Activated naive CD4-positive, alpha-beta T cell treated with anti-CD3 and anti-CD28 coated beads, Interleukin-2, amount 50 U/mL, for 72 hours (primary cell): ENCODE results near the gene STAT5A. TPM values are rescaled to one million over a fixed set of nuclear protein-coding genes. Genes with fewer than 3 reads are reported as not detected.
"Not testable (repeated sequence)": the region's sequence is repeated elsewhere in the genome, so short reads cannot be mapped to it uniquely, and the experiment has no call there.

Experiments used
- ATAC-seq, 2 donors: fragments of 150-1000 bp; cut with Tn5 transposase; 2 replicates each; pipeline ENCODE4 v1.10.0; 2021; ENCODE audit warnings: mild to moderate bottlenecking in 2 of 2, moderate library complexity in 2 of 2
- DNase-seq, 2 donors: peaks; one replicate each; pipeline ENCODE4 v3.0.0; 2021 to 2022; ENCODE audit warnings: low spot score in 2 of 2
- H3K27ac Mint-ChIP-seq, 2 donors: one replicate each; pipeline ENCODE4 v1.8.0; 2022; ENCODE audit warnings: mild to moderate bottlenecking in 2 of 2, mixed read lengths in 2 of 2
- H3K36me3 Mint-ChIP-seq, 2 donors: one replicate each; pipeline ENCODE4 v1.8.0; 2022; ENCODE audit warnings: mixed read lengths in 2 of 2
- H3K9me3 Mint-ChIP-seq, 2 donors: one replicate each; pipeline ENCODE4 v1.8.0; 2022; ENCODE audit warnings: mixed read lengths in 2 of 2
- total RNA-seq, 2 donors: library from RNA; stranded (reverse); gene quantifications; one replicate each; pipeline ENCODE4 v1.2.3, GENCODE V29; 2022

STAT5A gene
- total RNA-seq: 100 to 1,000 TPM; 171 to 177 TPM

- peak within 1 kb of the TSS; percentile 92 to 98 for H3K27ac Mint-ChIP-seq
- H3K36me3 Mint-ChIP-seq: peaks cover 27 to 53% of the 10 kb centered on the region in 2 donors
- DNase-seq (peak; percentile 72 to 89), ATAC-seq (peak; percentile 74 to 77)
- no peaks in the 10 kb centered on the region for H3K9me3 Mint-ChIP-seq
Observed at GRCh38 chr17:42287977-42288802, at the start of gene STAT5A. TSS of gene STAT5A (plus strand) at chr17:42288498. CDS start at chr17:42289412, 914 bp downstream.

- not testable (repeated sequence) for H3K9me3 Mint-ChIP-seq, H3K27ac Mint-ChIP-seq, ATAC-seq, DNase-seq
- H3K36me3 Mint-ChIP-seq: peaks cover 0 to 13% of the 10 kb centered on the region in 2 donors
Observed at GRCh38 chr17:42239576-42239975, 48.7 kb upstream of the STAT5A start.

- H3K36me3 Mint-ChIP-seq: peaks cover 0 to 13% of the 10 kb centered on the region in 2 donors
- H3K27ac Mint-ChIP-seq: peak overlapping the region in 1 of 2 donors; percentile 31
- DNase-seq (no peak), ATAC-seq (no peak)
- H3K9me3 Mint-ChIP-seq: no peaks in the 10 kb centered on the region
Observed at GRCh38 chr17:42240201-42240600, 48.1 kb upstream of the STAT5A start.

- ATAC-seq, H3K27ac Mint-ChIP-seq, DNase-seq, H3K9me3 Mint-ChIP-seq: not testable (repeated sequence)
- H3K36me3 Mint-ChIP-seq: peaks cover 0 to 13% of the 10 kb centered on the region in 2 donors
Observed at GRCh38 chr17:42240863-42241262, 47.4 kb upstream of the STAT5A start.

- peaks cover 0 to 18% of the 10 kb centered on the region in 2 donors for H3K36me3 Mint-ChIP-seq
- ATAC-seq (no peak), DNase-seq (no peak)
- H3K9me3 Mint-ChIP-seq: no peaks in the 10 kb centered on the region
- H3K27ac Mint-ChIP-seq: no peak overlapping the region
Observed at GRCh38 chr17:42241871-42242270, 46.4 kb upstream of the STAT5A start.

GRCh38 chr17:42243493-42243982, 44.8 kb upstream of the STAT5A start:
- H3K9me3 Mint-ChIP-seq: no peaks in the 10 kb centered on the region
- H3K36me3 Mint-ChIP-seq: peaks cover 1 to 30% of the 10 kb centered on the region in 2 donors
- no peak for ATAC-seq
- DNase-seq: no peak
- H3K27ac Mint-ChIP-seq: no peak overlapping the region

- peaks cover 6 to 35% of the 10 kb centered on the region in 2 donors for H3K36me3 Mint-ChIP-seq
Observed at GRCh38 chr17:42244116-42244515, 44.2 kb upstream of the STAT5A start.

GRCh38 chr17:42245183-42245582, 43.1 kb upstream of the STAT5A start:
- ATAC-seq, DNase-seq, H3K9me3 Mint-ChIP-seq, H3K27ac Mint-ChIP-seq: not testable (repeated sequence)
- peaks cover 6 to 34% of the 10 kb centered on the region in 2 donors for H3K36me3 Mint-ChIP-seq

More at GRCh38 chr17:42244116-42244515, 44.2 kb upstream of the STAT5A start:
- H3K27ac Mint-ChIP-seq: peak overlapping the region in 1 of 2 donors; percentile 7
- not testable (repeated sequence) for DNase-seq, H3K9me3 Mint-ChIP-seq, ATAC-seq

GRCh38 chr17:42246515-42246914, 41.8 kb upstream of the STAT5A start:
- Mint-ChIP-seq H3K27ac (peak overlapping the region; percentile 100), H3K36me3 (peaks cover 6 to 27% of the 10 kb centered on the region in 2 donors), H3K9me3 (no peaks in the 10 kb centered on the region)
- no peak for DNase-seq
- peak in 1 of 2 donors; percentile 24 for ATAC-seq

GRCh38 chr17:42247734-42248133, 40.6 kb upstream of the STAT5A start:
- H3K9me3 Mint-ChIP-seq: no peaks in the 10 kb centered on the region
- peak overlapping the region; percentile 100 for H3K27ac Mint-ChIP-seq
- peaks cover 6 to 27% of the 10 kb centered on the region in 2 donors for H3K36me3 Mint-ChIP-seq
- DNase-seq: no peak
- ATAC-seq: no peak

GRCh38 chr17:42248351-42249179, 39.7 kb upstream of the STAT5A start:
- peak overlapping the region; percentile 100 for H3K27ac Mint-ChIP-seq
- DNase-seq: peak; percentile 72 to 81
- ATAC-seq: peak; percentile 69 to 86
- peaks cover 6 to 26% of the 10 kb centered on the region in 2 donors for H3K36me3 Mint-ChIP-seq
- no peaks in the 10 kb centered on the region for H3K9me3 Mint-ChIP-seq

GRCh38 chr17:42249681-42250446, 38.4 kb upstream of the STAT5A start:
- peak in 1 of 2 donors; percentile 54 for DNase-seq
- no peaks in the 10 kb centered on the region for H3K9me3 Mint-ChIP-seq
- peaks cover 6 to 28% of the 10 kb centered on the region in 2 donors for H3K36me3 Mint-ChIP-seq
- peak overlapping the region; percentile 100 for H3K27ac Mint-ChIP-seq
- ATAC-seq: peak; percentile 65 to 76

GRCh38 chr17:42251115-42251514, 37.2 kb upstream of the STAT5A start:
- H3K9me3 Mint-ChIP-seq: no peaks in the 10 kb centered on the region
- peak overlapping the region; percentile 100 for H3K27ac Mint-ChIP-seq
- DNase-seq (no peak), ATAC-seq (no peak)
- H3K36me3 Mint-ChIP-seq: peaks cover 6 to 28% of the 10 kb centered on the region in 2 donors

GRCh38 chr17:42252597-42253550, 35.4 kb upstream of the STAT5A start:
- ATAC-seq (peak; percentile 28 to 64), DNase-seq (no peak)
- Mint-ChIP-seq H3K36me3 (peaks cover 6 to 13% of the 10 kb centered on the region in 2 donors), H3K9me3 (no peaks in the 10 kb centered on the region), H3K27ac (peak overlapping the region; percentile 84 to 88)

GRCh38 chr17:42253578-42253977, 34.7 kb upstream of the STAT5A start:
- peak in 1 of 2 donors; percentile 24 for ATAC-seq
- peaks cover 4 to 11% of the 10 kb centered on the region in 2 donors for H3K36me3 Mint-ChIP-seq
- H3K9me3 Mint-ChIP-seq: no peaks in the 10 kb centered on the region
- no peak for DNase-seq
- H3K27ac Mint-ChIP-seq: peak overlapping the region; percentile 84 to 88
